Panc1 (cell line): ENCODE results near the gene RCOR1. TPM values are rescaled to one million over a fixed set of nuclear protein-coding genes. Genes with fewer than 3 reads are reported as not detected.
"Not testable (repeated sequence)": the region's sequence is repeated elsewhere in the genome, so short reads cannot be mapped to it uniquely, and the experiment has no call there.

Experiments
- ATAC-seq: fragments of 200-7000 bp; cut with Tn5 transposase; 2 replicates; pipeline ENCODE4 v1.9.1; 2020; ENCODE audit warnings: mild to moderate bottlenecking, moderate library complexity
- BruUV-seq: library from RNA; stranded (reverse); fragments of 400-500 nt; replicated peaks from 2 replicates; lab custom pipeline; 2021; lab: Mats Ljungman, UMichigan
- CTCF ChIA-PET: fragments of 300-600 bp; sonication (Branson Sonifier 250); formaldehyde crosslinking; loops from one replicate; lab custom pipeline; 2022; ENCODE audit warnings: antibody characterized with exemption; lab: Charles Lee
- POLR2A ChIA-PET: fragments of 300-600 bp; sonication (Branson Sonifier 250); formaldehyde crosslinking; loops from one replicate; lab custom pipeline; 2022; ENCODE audit warnings: antibody characterized with exemption; lab: Charles Lee
- DNase-seq: peaks from one replicate; pipeline ENCODE4 v3.0.0-alpha.2; 2010; ENCODE audit warnings: low read depth, low spot score
- H3K27ac ChIP-seq: 2 replicates; pipeline ENCODE4 v1.5.1; 2011; ENCODE audit warnings: mild to moderate bottlenecking, low read length, inconsistent platforms
- H3K27me3 ChIP-seq: fragments of 200-500 bp; sonication (Bioruptor generic); 2 replicates; pipeline ENCODE4 v1.6.0; 2014; ENCODE audit warnings: low read length, inconsistent platforms; ENCODE audit not compliant: control insufficient read depth, insufficient read depth
- H3K36me3 ChIP-seq: fragments of 200-500 bp; sonication (Bioruptor generic); 2 replicates; pipeline ENCODE4 v1.5.1; 2014; ENCODE audit warnings: inconsistent platforms, mild to moderate bottlenecking, low read length, moderate library complexity; ENCODE audit not compliant: control insufficient read depth, insufficient read depth
- H3K4me1 ChIP-seq: 2 replicates; pipeline ENCODE4 v1.5.1; 2011; ENCODE audit warnings: inconsistent platforms, mild to moderate bottlenecking, low read length, moderate library complexity; ENCODE audit not compliant: control insufficient read depth, insufficient read depth
- H3K4me3 ChIP-seq, 2 experiments: 2 replicates each; pipeline ENCODE4 v1.5.1; 2011 to 2012; ENCODE audit warnings: low read depth in 2 of 2, low read length in 2 of 2, mild to moderate bottlenecking in 2 of 2, inconsistent platforms in 1 of 2, moderate library complexity in 1 of 2
- H3K9me3 ChIP-seq: fragments of 200-500 bp; sonication (Bioruptor generic); 2 replicates; pipeline ENCODE4 v1.5.1; 2014; ENCODE audit warnings: low read depth, mild to moderate bottlenecking, inconsistent platforms, low read length, moderate library complexity; ENCODE audit not compliant: control insufficient read depth, insufficient read depth
- POLR2AphosphoS5 ChIP-seq: IDR thresholded peaks from 2 replicates; pipeline ENCODE4 v1.6.1; 2012; ENCODE audit warnings: mild to moderate bottlenecking, low read depth, low read length, moderate library complexity
- SIN3A ChIP-seq: IDR thresholded peaks from 2 replicates; pipeline ENCODE4 v1.6.1; 2012; ENCODE audit warnings: low read depth, mild to moderate bottlenecking, low read length, moderate library complexity, borderline replicate concordance; ENCODE audit not compliant: insufficient read depth
- TCF7L2 ChIP-seq: IDR thresholded peaks from 2 replicates; pipeline ENCODE4 v1.6.1; 2011; ENCODE audit warnings: mild to moderate bottlenecking, low read depth, low read length, inconsistent platforms
- in situ Hi-C: cut with HindIII; loops from 2 replicates; pipeline ENCODE4 v1.10.0; 2016; ENCODE audit warnings: low sequenced_read_pairs, low pct_unique_long_range_greater_than_20kb
- intact Hi-C: fragments of 100-400 bp; cut with micrococcal nuclease; formaldehyde crosslinking; loops from one replicate; pipeline ENCODE4 v1.10.0; 2022; ENCODE audit not compliant: unreplicated experiment
- total RNA-seq: library from RNA; stranded (reverse); gene quantifications from one replicate; pipeline ENCODE4 v1.2.1, GENCODE V29; 2021; ENCODE audit not compliant: unreplicated experiment
- TF ChIP-seq, protein P1 (sequence below): fragments of 450-650 bp; IDR thresholded peaks from 2 replicates; pipeline ENCODE4 v1.5.1; 2017; ENCODE audit warnings: mild to moderate bottlenecking
- TF ChIP-seq, protein P2 (sequence below), 2 experiments: IDR thresholded peaks; 2 replicates each; pipeline ENCODE4 v1.6.1; 2011 to 2012; ENCODE audit warnings: low read depth in 2 of 2, control low read depth in 1 of 2, low read length in 1 of 2, mild to moderate bottlenecking in 1 of 2, moderate library complexity in 1 of 2; ENCODE audit not compliant: insufficient read depth in 1 of 2

RCOR1 gene
- total RNA-seq, 1 experiment from 2014 or later = 27.1 TPM

DNA sequence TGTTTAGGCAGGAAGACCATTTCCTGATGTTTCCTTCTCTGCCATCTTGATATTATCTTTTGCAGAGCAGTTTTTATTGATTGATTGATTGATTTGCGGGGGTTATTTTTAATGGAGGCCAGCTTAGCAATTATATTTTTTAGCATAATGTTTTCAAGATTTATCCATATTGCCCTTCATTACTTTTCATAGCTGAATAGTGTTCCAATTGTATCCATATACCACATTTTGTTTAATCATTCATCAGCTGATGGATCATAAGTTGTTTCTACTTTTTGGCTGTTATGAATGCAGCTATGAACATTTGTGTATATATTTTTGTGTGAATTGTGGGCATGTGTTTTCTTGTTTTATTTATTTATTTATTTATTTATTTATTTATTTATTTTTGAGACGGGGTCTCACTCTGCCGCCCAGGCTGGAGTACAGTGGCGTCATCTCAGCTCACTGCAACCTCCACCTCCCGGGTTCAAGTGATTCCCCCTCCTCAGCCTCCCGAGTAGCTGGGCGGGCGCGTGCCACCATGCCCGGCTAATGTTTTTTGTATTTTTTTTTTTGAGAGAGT is 20.9 kb upstream of the RCOR1 start:
- in situ Hi-C loops = no loop called here
- intact Hi-C loops = no loop called here
- DNase-seq (no peak), ATAC-seq (no peak)
- no peaks in the 10 kb centered on the region for H3K9me3 ChIP-seq
- BruUV-seq = no TSS peak
- ChIA-PET CTCF (no interaction called here), POLR2A (no interaction called here)
- no peak overlapping the region for H3K27ac ChIP-seq
- no peaks in the 10 kb centered on the region for H3K4me1 ChIP-seq
- no peak for TF ChIP-seq SIN3A
- TF ChIP-seq, protein P1, sequence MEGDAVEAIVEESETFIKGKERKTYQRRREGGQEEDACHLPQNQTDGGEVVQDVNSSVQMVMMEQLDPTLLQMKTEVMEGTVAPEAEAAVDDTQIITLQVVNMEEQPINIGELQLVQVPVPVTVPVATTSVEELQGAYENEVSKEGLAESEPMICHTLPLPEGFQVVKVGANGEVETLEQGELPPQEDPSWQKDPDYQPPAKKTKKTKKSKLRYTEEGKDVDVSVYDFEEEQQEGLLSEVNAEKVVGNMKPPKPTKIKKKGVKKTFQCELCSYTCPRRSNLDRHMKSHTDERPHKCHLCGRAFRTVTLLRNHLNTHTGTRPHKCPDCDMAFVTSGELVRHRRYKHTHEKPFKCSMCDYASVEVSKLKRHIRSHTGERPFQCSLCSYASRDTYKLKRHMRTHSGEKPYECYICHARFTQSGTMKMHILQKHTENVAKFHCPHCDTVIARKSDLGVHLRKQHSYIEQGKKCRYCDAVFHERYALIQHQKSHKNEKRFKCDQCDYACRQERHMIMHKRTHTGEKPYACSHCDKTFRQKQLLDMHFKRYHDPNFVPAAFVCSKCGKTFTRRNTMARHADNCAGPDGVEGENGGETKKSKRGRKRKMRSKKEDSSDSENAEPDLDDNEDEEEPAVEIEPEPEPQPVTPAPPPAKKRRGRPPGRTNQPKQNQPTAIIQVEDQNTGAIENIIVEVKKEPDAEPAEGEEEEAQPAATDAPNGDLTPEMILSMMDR = no peak
- no peak for TF ChIP-seq POLR2AphosphoS5
- TF ChIP-seq TCF7L2 = no peak
- TF ChIP-seq, protein P2, sequence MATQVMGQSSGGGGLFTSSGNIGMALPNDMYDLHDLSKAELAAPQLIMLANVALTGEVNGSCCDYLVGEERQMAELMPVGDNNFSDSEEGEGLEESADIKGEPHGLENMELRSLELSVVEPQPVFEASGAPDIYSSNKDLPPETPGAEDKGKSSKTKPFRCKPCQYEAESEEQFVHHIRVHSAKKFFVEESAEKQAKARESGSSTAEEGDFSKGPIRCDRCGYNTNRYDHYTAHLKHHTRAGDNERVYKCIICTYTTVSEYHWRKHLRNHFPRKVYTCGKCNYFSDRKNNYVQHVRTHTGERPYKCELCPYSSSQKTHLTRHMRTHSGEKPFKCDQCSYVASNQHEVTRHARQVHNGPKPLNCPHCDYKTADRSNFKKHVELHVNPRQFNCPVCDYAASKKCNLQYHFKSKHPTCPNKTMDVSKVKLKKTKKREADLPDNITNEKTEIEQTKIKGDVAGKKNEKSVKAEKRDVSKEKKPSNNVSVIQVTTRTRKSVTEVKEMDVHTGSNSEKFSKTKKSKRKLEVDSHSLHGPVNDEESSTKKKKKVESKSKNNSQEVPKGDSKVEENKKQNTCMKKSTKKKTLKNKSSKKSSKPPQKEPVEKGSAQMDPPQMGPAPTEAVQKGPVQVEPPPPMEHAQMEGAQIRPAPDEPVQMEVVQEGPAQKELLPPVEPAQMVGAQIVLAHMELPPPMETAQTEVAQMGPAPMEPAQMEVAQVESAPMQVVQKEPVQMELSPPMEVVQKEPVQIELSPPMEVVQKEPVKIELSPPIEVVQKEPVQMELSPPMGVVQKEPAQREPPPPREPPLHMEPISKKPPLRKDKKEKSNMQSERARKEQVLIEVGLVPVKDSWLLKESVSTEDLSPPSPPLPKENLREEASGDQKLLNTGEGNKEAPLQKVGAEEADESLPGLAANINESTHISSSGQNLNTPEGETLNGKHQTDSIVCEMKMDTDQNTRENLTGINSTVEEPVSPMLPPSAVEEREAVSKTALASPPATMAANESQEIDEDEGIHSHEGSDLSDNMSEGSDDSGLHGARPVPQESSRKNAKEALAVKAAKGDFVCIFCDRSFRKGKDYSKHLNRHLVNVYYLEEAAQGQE (IDR thresholded peaks at IDR 0.05; ENCODE audit: insufficient read depth in 1 of 2, low read depth in 2 of 2, low read length in 1 of 2) = no peak
- no peaks in the 10 kb centered on the region for H3K36me3 ChIP-seq
- H3K4me3 ChIP-seq = no peak overlapping the region
- H3K27me3 ChIP-seq = no peaks in the 10 kb centered on the region

DNA sequence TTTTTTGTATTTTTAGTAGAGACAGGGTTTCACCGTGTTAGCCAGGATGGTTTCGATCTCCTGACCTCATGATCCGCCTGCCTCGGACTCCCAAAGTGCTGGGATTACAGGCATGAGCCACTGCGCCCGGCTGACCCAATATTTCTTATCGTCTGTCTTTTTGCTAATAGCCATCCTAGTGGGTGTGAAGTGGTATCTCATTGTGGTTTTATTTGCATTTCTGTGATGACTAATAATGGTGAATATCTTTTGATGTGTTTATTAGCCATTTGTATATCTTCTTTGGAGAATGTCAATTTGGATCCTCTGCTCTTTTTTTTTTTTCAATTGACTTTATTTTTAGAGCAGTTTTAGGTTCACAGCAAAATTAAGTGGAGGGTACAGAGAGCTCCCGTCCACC is 19.3 kb upstream of the RCOR1 start:
- H3K4me3 ChIP-seq, in situ Hi-C loops, DNase-seq, H3K27me3 ChIP-seq, CTCF ChIA-PET, H3K4me1 ChIP-seq, ATAC-seq, H3K36me3 ChIP-seq, H3K27ac ChIP-seq, H3K9me3 ChIP-seq, intact Hi-C loops, BruUV-seq: not testable (repeated sequence)
- POLR2A ChIA-PET = interaction anchor here (0.6 kb wide), 1 partner anchor 48 kb away, joined by 9 read pairs; no protein-coding TSS in a partner anchor

DNA sequence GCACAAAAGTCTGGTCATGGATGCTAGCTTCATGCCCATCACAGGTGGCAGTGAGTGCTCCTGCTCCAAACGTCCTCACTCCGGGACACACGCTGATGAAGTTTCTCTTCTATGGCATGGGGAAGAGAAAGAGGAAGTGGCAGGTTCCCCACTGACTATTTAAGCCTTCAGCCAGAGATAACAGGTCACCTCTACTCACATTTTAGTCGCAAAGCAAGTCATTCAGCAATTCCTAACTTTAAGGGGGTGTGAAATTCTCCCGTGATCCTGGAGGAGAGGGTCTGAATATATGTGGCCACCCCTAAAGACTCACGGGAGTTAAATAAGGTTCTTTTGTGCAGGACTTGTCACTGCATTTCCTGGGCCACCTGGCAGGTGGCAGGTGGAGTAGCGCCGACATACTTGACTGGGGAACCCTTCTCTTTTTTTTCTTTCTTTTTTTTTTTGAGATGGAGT is 18.8 kb upstream of the RCOR1 start:
- CTCF ChIA-PET = no interaction called here
- POLR2A ChIA-PET = no interaction called here

More for the DNA sequence above, 18.8 kb upstream of the RCOR1 start:
- BruUV-seq = no TSS peak
- Histone ChIP-seq H3K36me3 (no peaks in the 10 kb centered on the region), H3K27me3 (no peaks in the 10 kb centered on the region), H3K4me3 (no peak overlapping the region), H3K9me3 (no peaks in the 10 kb centered on the region), H3K27ac (no peak overlapping the region), H3K4me1 (no peaks in the 10 kb centered on the region)
- no peak for ATAC-seq
- intact Hi-C loops (no loop called here), in situ Hi-C loops (no loop called here)
- DNase-seq = no peak
- TF ChIP-seq POLR2AphosphoS5 (no peak), SIN3A (no peak), TCF7L2 (no peak)
- TF ChIP-seq, protein P1 = no peak
- TF ChIP-seq, protein P2 (IDR thresholded peaks at IDR 0.05; ENCODE audit: insufficient read depth in 1 of 2, low read depth in 2 of 2, low read length in 1 of 2) = no peak
